GM20000 (cell line): ENCODE measurements around the gene LYSMD1.

ENCODE experiments used
- DNase-seq: peaks from one replicate; pipeline ENCODE4 v3.0.0; 2012; ENCODE audit warnings: low spot score
- TF ChIP-seq, protein P1 (sequence below): IDR thresholded peaks from 2 replicates; pipeline ENCODE4 v1.5.1; 2012; ENCODE audit warnings: mild to moderate bottlenecking, control low read depth; ENCODE audit errors: extremely low read depth, missing control alignments

LYSMD1 gene

DNA sequence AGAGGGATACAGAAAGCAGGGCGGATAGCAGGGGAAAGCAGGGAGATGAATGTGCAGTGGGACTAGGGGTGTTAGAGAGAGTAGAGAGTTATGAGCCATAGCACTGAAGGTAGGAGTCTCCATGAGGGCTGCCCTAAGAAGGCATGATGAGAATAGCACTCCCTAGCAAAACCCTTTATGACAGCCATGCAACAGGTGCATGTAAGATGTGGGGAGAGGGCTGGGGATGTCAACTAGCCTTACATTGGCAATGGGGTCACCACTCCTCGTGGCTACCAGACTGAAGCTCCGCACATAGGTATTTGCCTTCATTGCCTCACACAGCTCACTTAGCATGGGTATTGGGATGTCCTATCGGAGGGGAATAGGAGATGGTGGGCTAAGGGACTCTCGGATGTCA is 5.5 kb upstream of the LYSMD1 start:
- TF ChIP-seq, protein P1, sequence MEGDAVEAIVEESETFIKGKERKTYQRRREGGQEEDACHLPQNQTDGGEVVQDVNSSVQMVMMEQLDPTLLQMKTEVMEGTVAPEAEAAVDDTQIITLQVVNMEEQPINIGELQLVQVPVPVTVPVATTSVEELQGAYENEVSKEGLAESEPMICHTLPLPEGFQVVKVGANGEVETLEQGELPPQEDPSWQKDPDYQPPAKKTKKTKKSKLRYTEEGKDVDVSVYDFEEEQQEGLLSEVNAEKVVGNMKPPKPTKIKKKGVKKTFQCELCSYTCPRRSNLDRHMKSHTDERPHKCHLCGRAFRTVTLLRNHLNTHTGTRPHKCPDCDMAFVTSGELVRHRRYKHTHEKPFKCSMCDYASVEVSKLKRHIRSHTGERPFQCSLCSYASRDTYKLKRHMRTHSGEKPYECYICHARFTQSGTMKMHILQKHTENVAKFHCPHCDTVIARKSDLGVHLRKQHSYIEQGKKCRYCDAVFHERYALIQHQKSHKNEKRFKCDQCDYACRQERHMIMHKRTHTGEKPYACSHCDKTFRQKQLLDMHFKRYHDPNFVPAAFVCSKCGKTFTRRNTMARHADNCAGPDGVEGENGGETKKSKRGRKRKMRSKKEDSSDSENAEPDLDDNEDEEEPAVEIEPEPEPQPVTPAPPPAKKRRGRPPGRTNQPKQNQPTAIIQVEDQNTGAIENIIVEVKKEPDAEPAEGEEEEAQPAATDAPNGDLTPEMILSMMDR, result no peak
- DNase-seq, result no peak

GRCh38 chr1:151167116-151167515 is 1.4 kb upstream of the LYSMD1 start:
- no peak for DNase-seq
- TF ChIP-seq, protein P1, result no peak

DNA sequence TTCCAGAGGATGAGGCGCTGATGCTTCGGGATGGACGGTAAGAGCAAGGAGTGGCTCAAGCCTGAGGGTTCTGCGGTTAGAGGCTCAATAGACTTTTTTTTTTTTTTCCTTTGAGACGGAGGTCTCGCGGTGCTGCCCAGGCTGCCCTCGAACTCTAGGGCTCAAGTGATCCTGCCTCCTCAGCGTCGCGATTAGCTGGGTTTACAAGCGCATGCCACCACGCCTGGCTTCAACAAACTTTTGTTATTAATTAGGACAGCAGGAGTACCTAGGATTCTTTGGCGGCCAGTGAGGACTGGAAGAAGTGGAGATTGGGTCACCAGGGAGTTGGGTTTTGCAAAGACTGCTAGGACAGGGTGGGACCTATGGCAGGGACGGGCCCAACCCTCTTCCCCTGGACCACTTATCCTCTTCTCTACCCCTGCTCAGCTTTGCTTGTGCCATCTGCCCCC is 829 bp upstream of the LYSMD1 start:
- TF ChIP-seq, protein P1, result no peak
- DNase-seq, result no peak

DNA sequence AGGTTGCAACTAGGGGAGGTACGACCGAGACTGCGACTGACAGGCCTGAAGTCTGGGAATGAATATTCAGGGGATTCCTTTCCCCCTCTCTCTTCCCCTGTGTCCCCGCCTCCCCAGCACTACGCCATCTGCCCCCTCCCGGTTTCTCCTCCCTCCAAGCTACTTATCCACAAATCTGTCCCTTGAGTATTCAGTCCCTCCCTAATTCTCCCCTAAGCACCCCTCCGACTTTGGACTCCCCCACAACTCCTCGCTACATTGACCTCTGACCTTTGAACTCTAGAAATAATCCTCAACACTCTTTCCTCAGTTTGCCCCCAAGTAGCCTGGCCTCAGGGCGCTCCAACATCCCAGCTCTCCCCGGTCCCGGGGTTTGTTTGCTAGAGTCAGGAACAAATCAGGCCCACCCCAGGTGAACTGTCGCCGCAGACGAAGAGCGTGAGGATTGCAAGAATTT is 393 bp downstream of the LYSMD1 start:
- DNase-seq, result no peak
- TF ChIP-seq, protein P1, result no peak

- TF ChIP-seq, protein P1, result no peak
- DNase-seq, result no peak
Observed at GRCh38 chr1:151164732-151165280, 896 bp downstream of the LYSMD1 start.

DNA sequence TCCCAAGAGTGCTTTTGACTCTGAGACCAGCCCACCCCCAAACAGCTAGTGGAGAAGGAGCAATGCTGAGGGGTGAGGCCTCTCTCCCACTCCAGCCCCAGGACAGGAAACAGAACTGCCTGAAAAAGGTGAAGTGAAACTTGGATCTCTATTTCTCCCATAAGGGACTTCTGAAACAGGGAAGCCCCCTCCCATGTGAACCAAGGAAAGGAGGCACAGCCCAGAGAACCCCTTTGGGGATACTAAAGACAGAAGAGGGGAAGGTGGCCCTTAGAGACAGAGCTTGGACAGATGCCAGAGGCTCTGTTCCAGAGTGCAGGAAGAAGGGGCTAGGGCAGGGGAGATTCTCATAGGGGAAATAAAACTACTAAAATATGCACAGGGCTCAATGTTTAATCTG is 6.3 kb downstream of the LYSMD1 start:
- DNase-seq, result no peak
- TF ChIP-seq, protein P1, result no peak

- TF ChIP-seq, protein P1, result no peak
- no peak for DNase-seq
Observed at GRCh38 chr1:151158751-151159251, 6.9 kb downstream of the LYSMD1 start.
